Stimulated activated CD4-positive, alpha-beta T cell treated with anti-CD3 and anti-CD28 coated beads, TNF-alpha, amount 100 ng/mL, for 48 hours (primary cell): Measurements from ENCODE around the gene CDC37.
A peak's percentile ranks its signal among the peaks of the same experiment; 100 is the strongest.

Source experiments
- DNase-seq, 3 donors: peaks; one replicate each; pipeline ENCODE4 v3.0.0-alpha.2; 2020; ENCODE audit warnings: low read depth in 3 of 3

The CDC37 gene

GRCh38 chr19:10403137-10404021, at the start of gene CDC37:
TSS of gene CDC37 (minus strand) at chr19:10403542. CDS start at chr19:10403479, 63 bp downstream.
- peak; percentile 95 to 98 (median 97) for DNase-seq

GRCh38 chr19:10450853-10451609, 47.7 kb upstream of the CDC37 start:
- DNase-seq, result no peak

GRCh38 chr19:10450191-10450852, 47.0 kb upstream of the CDC37 start:
- no peak for DNase-seq

DNA sequence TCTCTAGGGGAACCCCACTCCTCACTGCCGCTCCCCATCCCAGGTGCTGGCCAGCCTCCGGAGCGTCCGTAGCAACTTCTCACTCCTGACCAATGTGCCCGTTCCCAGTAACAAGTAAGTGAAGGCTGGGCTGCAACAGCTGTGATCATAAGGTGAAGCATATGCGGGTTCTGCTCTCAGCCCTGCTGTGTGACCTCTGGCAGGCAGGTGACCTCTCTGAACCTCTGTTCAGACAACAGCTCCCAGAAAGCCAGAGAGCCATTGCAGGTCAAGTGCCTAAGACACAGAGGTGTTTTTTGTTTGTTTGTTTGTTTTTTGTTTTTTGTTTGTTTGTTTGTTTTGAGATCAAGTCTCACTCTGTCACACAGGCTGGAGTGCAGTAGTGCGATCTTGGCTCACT, 45.7 kb upstream of the CDC37 start:
- DNase-seq, result no peak

- no peak for DNase-seq
Observed at GRCh38 chr19:10442698-10443097, 39.4 kb upstream of the CDC37 start.

GRCh38 chr19:10439588-10439987, 36.2 kb upstream of the CDC37 start:
- DNase-seq, result no peak

GRCh38 chr19:10433131-10433536, 29.8 kb upstream of the CDC37 start:
- DNase-seq, result no peak

DNA sequence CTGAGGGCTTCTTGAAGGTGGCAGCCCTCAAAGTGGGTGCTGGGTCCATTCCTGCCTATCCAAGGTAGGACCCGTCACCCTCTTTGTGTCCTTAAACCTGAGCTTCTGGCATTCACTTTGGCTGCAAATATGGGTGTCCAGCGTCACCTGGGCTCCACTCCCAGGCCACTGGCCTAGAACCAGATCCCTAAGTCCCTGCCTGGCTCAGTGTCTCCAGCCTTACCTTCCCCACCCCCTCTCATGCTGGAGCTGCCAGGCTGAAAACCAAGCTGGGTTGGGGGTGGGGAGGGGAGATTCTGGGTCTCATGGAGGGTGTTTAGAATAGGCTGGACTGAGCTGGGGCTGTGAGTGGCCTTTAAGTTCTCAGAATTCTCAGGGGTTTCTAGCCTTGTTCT, 29.4 kb upstream of the CDC37 start:
- DNase-seq, result no peak

DNA sequence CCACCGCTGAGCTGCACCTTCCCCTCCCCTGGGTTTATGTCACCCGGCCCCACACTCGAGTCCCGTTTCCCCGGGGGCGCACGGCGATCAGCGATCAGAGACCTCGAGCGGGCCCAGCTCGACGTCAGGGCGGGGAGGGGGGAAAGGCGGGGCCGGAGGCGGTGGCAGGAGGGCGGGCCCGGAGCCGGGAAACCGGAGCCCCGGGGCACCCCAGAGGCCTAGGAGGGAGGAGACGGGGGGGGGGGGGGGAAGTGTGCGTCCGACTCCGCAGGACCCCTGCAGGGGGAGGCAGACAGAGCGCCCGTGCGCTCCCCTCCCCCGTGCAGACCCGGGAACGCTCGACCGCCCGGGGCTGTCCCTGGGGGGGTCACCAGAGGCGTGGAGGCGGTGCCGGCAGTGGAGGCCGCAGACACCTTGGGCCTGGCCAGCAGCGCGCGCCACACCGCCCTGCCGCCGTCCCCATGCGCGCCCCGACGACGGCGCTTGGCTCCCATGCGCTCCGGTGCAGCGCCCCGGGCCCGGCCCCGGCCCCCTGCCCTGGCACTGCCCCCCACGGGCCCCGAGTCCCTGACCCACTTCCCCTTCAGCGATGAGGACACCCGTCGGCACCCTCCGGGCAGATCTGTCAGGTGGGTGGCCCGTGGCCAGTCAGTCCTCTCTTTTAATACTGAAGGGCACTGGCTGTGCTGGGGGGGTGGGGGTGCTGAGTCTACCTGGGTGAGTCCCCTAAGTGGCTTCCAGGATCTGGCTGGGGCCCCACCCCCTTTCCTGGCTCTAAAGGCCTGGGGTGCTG, 28.8 kb upstream of the CDC37 start:
- no peak for DNase-seq

- no peak for DNase-seq
Observed at GRCh38 chr19:10431254-10431942, 28.1 kb upstream of the CDC37 start.

GRCh38 chr19:10430505-10431253, 27.3 kb upstream of the CDC37 start:
- no peak for DNase-seq

DNA sequence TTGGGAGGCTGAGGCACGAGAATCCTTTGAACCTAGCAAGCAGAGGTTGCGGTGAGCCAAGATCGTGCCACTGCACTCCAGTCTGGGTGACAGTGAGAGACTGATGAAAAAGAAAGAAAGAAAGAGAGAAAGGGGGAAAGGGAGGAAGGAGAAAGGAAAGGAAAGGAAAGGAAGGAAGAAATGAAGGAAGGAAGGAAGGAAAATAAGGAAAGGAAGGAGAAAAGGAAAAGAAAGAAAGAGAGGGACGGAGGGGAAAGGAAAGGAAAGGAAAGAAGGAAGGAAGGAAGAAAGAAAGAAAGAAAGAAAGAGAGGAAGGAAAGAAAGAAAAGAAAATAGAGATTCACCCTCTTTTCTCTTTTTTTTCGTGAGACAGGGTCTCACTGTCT, 25.6 kb upstream of the CDC37 start:
- DNase-seq, result no peak

- DNase-seq, result no peak
Observed at GRCh38 chr19:10427169-10427568, 23.8 kb upstream of the CDC37 start.

DNA sequence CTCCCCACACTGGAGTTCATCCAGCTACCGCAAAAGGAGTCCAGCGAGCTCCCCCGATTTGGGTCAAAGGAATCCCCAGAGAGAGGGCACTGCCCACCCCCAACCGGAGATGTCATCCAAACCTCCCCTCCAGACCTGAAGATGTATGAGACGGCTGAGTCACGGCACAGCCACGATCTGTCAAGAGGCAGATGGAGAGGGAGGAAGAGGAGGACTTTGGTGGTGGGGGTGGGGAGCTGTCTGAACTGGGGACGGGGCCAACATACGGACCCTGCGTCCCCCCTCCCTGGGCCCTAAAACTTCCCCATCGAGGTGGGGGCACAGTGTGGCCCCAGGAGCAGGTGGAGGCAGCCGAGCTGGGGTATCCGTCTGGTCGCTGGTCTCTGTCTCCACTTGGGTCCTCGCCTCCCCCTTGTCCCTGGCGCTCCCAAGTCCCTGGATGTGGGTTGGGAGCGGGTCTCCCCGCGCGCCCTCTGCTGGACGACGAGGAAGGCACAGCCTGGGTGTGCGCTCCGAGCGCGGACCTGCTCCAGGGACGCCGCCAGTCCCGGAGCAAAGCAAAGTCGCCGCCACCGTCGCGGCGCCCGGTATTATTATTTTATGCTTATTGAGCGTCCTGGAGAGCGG, 20.8 kb upstream of the CDC37 start:
- DNase-seq, result peak in 1 of 3 donors; percentile 60

DNA sequence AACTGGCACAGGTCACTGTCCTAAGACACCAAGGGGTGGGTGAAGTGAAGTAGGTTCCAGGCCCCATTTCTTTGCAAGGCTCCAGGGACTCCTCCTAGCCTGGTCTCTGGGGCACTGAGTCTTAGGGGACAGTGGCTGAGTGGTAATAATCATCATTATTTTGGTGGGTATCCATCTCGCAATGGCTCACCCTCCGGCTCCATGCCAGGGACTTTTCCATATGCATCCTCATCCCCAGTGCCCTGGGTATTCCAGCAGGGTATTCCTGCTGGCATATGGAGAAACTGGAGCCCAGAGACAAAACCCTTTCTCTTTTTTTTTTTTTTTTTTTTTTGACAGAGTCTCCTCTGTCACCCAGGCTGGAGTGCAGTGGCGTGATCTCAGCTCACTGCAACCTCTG, 19.5 kb upstream of the CDC37 start:
- DNase-seq, result no peak

DNA sequence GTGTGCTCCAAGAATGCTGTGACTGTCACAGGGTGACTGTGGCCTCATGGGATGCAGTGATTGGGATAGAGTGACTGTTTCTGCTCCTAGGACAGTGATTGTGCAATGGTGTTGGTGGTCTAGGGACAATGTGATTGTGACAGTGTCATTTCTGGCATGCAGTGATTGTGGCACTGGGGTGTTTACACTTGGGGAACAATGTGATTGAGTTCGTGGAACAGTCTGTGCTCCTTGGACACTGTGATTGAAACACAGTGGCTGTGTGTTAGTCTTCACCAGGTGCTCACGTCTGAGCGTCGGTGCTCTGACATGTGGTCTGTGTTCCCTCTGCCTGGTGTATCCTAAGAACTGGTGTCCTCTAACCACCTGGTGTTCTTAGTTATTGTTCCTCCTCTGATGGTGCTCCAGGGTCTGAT, 18.7 kb upstream of the CDC37 start:
- no peak for DNase-seq

DNA sequence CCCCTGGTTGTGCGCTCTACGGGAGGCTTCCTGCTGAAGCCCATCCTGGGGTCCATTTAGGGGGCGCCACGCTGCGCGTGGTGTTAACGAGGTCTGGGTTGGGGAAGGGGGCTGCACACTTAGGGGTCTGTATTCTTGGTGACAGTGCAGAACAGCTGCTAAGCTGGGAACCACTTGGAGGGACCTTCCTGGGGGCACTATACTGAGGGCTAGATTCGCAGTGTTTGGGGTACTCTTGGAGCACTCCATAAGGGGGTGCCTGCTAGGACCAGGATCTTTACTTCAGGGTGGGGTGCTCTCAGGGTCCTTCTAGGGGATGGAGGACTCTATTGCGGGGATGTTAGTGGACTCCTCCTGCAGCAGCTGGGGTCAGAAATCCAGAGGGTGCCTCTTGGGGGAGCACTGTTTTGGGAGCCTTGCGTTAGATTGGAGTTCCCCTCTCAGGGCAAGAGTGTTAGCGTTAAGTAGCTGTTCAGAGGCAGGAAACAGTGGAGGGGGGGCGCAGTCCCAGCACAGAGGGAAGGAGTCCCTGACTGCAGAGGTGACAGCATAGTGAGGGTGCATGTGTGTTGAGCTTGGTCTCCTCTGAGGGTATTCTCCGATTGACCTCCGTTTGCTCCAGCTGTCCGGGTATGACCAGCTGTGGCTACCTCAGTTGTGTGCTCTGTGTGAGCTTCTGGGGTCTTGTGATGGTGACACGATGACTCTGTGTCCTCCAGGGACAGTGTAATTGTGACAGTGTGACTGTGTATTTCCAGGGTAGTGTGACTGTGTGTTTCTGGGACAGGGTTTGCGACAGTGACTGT, 18.1 kb upstream of the CDC37 start:
- DNase-seq, result no peak

DNA sequence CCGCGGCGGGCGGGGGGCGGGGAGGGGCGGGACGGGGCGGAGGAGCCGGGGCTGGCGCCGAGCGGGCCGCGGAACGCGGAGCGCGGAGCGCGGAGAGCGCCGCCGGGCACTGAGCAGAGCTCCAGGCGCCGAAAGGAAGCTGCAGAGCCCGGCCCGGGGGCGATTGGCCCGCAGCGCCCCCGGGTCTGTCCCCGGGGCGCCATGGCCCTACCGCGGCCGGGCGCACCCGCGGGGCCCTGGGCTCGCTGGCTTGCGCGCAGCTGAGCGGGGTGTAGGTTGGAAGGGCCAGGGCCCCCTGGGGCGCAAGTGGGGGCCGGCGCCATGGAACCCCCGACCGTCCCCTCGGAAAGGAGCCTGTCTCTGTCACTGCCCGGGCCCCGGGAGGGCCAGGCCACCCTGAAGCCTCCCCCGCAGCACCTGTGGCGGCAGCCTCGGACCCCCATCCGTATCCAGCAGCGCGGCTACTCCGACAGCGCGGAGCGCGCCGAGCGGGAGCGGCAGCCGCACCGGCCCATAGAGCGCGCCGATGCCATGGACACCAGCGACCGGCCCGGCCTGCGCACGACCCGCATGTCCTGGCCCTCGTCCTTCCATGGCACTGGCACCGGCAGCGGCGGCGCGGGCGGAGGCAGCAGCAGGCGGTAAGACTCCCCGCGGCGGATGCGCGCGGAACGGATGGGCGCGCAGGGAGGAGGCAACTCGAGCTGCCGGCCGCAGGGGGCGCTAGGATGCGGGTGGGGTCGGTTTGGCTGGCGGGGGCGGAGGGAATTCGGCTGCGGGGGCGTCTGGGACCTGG, 17.3 kb upstream of the CDC37 start, which contains the start of gene PDE4A:
TSS of gene PDE4A (plus strand) at position 95 of the 796 bp plus-strand sequence. CDS start at position 322, 227 bp downstream.
- no peak for DNase-seq
